OCI-LY3 (cell line): Measurements from ENCODE around the gene ARHGDIB.

Experiments used
- H2AFZ ChIP-seq: fragments of 200-600, 300-600 bp; shearing (Covaris generic); 2 replicates; pipeline ENCODE4 v1.6.0; 2014; ENCODE audit warnings: antibody characterized with exemption, low read depth, low read length
- H3K27ac ChIP-seq: fragments of 200-600, 300-600 bp; sonication (generic); 2 replicates; pipeline ENCODE4 v1.5.1; 2014; ENCODE audit warnings: mild to moderate bottlenecking, low read length, moderate library complexity, mixed read lengths
- H3K27me3 ChIP-seq: fragments of 200-600, 300-600 bp; sonication (generic); 2 replicates; pipeline ENCODE4 v1.6.1; 2014; ENCODE audit warnings: low read depth, low read length, mixed read lengths
- H3K36me3 ChIP-seq: fragments of 200-600, 300-600 bp; sonication (generic); replicated peaks from 2 replicates; pipeline ENCODE3; 2014; ENCODE audit warnings: low read depth, low read length, mixed read lengths
- H3K4me1 ChIP-seq: fragments of 300-600, 200-600 bp; sonication (generic); 2 replicates; pipeline ENCODE4 v1.6.1; 2014; ENCODE audit warnings: low read length, mixed read lengths
- H3K4me2 ChIP-seq: fragments of 200-600, 300-600 bp; sonication (generic); 2 replicates; pipeline ENCODE4 v1.6.1; 2014; ENCODE audit warnings: low read length, mixed read lengths
- H3K4me3 ChIP-seq: fragments of 300-600, 200-600 bp; sonication (generic); 2 replicates; pipeline ENCODE4 v1.5.1; 2014; ENCODE audit warnings: antibody characterized with exemption, mild to moderate bottlenecking, low read length, moderate library complexity
- H3K79me2 ChIP-seq: fragments of 300-600, 200-600 bp; shearing (Covaris generic); 2 replicates; pipeline ENCODE4 v1.6.1; 2014; ENCODE audit warnings: mild to moderate bottlenecking, low read length, mixed read lengths
- H3K9ac ChIP-seq: fragments of 300-600, 200-600 bp; shearing (Covaris generic); 2 replicates; pipeline ENCODE4 v1.6.0; 2014; ENCODE audit warnings: mild to moderate bottlenecking, low read length, moderate library complexity
- H3K9me3 ChIP-seq: fragments of 200-600, 300-600 bp; shearing (Covaris generic); 2 replicates; pipeline ENCODE4 v1.6.1; 2014; ENCODE audit warnings: low read length, mixed read lengths; ENCODE audit not compliant: insufficient read depth
- H4K20me1 ChIP-seq: fragments of 200-600, 300-600 bp; sonication (generic); 2 replicates; pipeline ENCODE4 v1.6.1; 2016; ENCODE audit warnings: low read length, mixed read lengths; ENCODE audit not compliant: insufficient read depth
- EZH2phosphoT487 ChIP-seq: fragments of 200-600 bp; shearing (Covaris generic); IDR thresholded peaks from 2 replicates; pipeline ENCODE4 v1.6.1; 2018; ENCODE audit warnings: antibody characterized with exemption, mixed run types, low read depth
- TF ChIP-seq, protein P1 (sequence below): fragments of 200-600, 300-600 bp; sonication (generic); IDR thresholded peaks from 2 replicates; pipeline ENCODE4 v1.5.1; 2014; ENCODE audit warnings: antibody characterized with exemption, low read length, low read depth

ARHGDIB gene

DNA sequence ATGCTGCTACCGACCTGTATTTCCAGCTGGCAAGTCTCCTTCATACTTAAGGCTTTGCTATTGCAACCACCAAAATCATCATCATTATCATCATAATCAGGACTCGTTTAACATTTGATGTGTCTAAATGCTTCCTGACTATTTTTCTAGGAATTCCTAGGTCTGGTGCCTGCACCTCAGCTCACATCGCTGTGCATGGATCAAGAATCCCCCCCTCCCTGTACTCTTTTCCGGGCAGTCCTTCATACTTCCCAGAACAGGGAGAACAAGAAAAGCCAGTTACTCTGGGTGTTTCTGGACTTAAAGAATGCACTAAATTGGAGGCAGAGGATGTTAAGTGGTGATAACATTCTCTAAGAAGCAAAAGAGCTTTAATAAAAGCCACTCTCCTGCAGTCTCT lies 32.5 kb downstream of the ARHGDIB start:
- TF ChIP-seq EZH2phosphoT487, result no peak
- TF ChIP-seq, protein P1, sequence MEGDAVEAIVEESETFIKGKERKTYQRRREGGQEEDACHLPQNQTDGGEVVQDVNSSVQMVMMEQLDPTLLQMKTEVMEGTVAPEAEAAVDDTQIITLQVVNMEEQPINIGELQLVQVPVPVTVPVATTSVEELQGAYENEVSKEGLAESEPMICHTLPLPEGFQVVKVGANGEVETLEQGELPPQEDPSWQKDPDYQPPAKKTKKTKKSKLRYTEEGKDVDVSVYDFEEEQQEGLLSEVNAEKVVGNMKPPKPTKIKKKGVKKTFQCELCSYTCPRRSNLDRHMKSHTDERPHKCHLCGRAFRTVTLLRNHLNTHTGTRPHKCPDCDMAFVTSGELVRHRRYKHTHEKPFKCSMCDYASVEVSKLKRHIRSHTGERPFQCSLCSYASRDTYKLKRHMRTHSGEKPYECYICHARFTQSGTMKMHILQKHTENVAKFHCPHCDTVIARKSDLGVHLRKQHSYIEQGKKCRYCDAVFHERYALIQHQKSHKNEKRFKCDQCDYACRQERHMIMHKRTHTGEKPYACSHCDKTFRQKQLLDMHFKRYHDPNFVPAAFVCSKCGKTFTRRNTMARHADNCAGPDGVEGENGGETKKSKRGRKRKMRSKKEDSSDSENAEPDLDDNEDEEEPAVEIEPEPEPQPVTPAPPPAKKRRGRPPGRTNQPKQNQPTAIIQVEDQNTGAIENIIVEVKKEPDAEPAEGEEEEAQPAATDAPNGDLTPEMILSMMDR, result no peak
- no peaks in the 10 kb centered on the region for H3K27me3 ChIP-seq
- no peaks in the 10 kb centered on the region for H3K79me2 ChIP-seq
- no peaks in the 10 kb centered on the region for H4K20me1 ChIP-seq
- no peak overlapping the region for H3K9ac ChIP-seq
- no peaks in the 10 kb centered on the region for H3K9me3 ChIP-seq
- H3K4me2 ChIP-seq, result no peak overlapping the region
- H3K4me3 ChIP-seq, result no peak overlapping the region
- peaks cover 14% of the 10 kb centered on the region for H3K4me1 ChIP-seq
- no peak overlapping the region for H3K27ac ChIP-seq
- H2AFZ ChIP-seq, result no peak overlapping the region
- peaks cover 8% of the 10 kb centered on the region for H3K36me3 ChIP-seq

DNA sequence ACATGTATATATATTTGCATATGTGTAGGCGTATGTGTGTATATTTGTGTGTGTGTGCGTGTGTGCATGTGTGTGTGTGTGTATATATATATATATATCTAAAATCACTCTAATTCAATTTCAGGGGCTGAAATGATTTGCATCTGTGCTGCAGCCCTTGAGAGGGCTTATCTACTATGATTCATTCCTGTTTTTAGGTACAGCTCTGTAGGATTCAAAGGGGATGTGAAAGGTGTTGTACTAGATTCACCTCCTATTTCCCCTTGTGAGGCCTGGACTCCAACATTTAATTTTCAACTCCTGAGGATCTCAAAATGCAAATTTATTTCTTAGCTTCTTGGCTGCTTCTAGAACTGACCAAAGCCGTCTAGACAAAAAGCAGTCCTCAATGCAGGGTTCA lies 34.1 kb downstream of the ARHGDIB start:
- Histone ChIP-seq H2AFZ (no peak overlapping the region), H3K4me1 (peaks cover 14% of the 10 kb centered on the region), H4K20me1 (no peaks in the 10 kb centered on the region), H3K4me3 (no peak overlapping the region), H3K9me3 (no peaks in the 10 kb centered on the region), H3K4me2 (peak overlapping the region; percentile 32; the same call in 1 of the 2 replicates), H3K27ac (no peak overlapping the region), H3K27me3 (no peaks in the 10 kb centered on the region), H3K9ac (no peak overlapping the region), H3K79me2 (no peaks in the 10 kb centered on the region), H3K36me3 (peaks cover 6% of the 10 kb centered on the region)
- no peak for TF ChIP-seq EZH2phosphoT487
- TF ChIP-seq, protein P1, result no peak

DNA sequence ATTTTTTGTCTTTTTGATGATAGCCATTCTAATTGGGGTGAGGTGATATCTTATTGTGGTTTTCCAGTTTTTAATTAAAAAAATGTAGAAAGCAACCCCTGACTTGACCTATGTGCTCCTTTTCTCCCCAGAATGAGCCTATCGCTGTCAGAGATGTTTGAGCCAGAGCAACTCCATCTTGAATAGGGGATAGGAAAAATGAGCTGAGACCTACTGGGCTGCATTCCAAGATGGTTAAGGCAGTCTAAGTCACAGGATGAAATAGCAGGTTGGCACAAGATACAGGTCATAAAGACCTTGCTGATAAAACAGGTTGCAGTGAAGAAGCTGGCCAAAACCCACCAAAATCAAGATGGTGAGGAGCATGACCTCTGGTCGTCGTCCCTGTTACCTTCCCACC lies 36.9 kb downstream of the ARHGDIB start:
- Histone ChIP-seq H3K9ac (no peak overlapping the region), H3K27me3 (no peaks in the 10 kb centered on the region), H3K36me3 (no peaks in the 10 kb centered on the region), H3K27ac (no peak overlapping the region), H3K4me1 (peaks cover 14% of the 10 kb centered on the region), H3K4me2 (no peak overlapping the region), H3K4me3 (no peak overlapping the region), H4K20me1 (no peaks in the 10 kb centered on the region), H3K9me3 (no peaks in the 10 kb centered on the region), H3K79me2 (no peaks in the 10 kb centered on the region), H2AFZ (no peak overlapping the region)
- no peak for TF ChIP-seq EZH2phosphoT487
- TF ChIP-seq, protein P1, result no peak

DNA sequence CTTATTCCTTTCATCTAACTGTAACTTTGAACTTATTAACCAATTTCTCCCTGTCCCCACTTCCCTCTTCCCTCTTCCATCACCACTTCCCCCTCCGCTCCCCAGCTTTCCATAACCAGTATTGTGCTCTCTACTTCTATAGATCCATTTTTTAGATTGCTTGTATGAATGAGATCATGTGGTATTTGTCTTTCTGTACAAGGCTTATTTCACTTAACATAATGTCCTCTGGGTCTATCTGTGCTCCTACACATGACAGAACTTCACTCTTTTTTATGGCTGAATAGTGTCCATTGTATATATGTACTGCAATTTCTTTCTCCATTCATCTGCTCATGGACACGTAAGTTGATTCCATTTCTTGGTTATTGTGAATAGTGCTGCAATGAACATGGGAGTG lies 37.5 kb downstream of the ARHGDIB start:
- no peak for TF ChIP-seq EZH2phosphoT487
- TF ChIP-seq, protein P1, result no peak
- peaks cover 14% of the 10 kb centered on the region for H3K4me1 ChIP-seq
- no peaks in the 10 kb centered on the region for H4K20me1 ChIP-seq
- no peak overlapping the region for H3K27ac ChIP-seq
- no peak overlapping the region for H3K9ac ChIP-seq
- H3K9me3 ChIP-seq, result no peaks in the 10 kb centered on the region
- H3K4me3 ChIP-seq, result no peak overlapping the region
- H3K79me2 ChIP-seq, result no peaks in the 10 kb centered on the region
- no peak overlapping the region for H3K4me2 ChIP-seq
- H2AFZ ChIP-seq, result no peak overlapping the region
- no peaks in the 10 kb centered on the region for H3K27me3 ChIP-seq
- H3K36me3 ChIP-seq, result no peaks in the 10 kb centered on the region
